ENCODE results near the gene MYL6. TPM values are rescaled to one million over a fixed set of nuclear protein-coding genes. Genes with fewer than 3 reads are reported as not detected.
A peak's percentile ranks its signal among the peaks of the same experiment; 100 is the strongest.

The MYL6 gene
- total RNA-seq, 1 experiment from 2014 or later = 3,182 TPM

GRCh38 chr12:56129206-56129941 lies 28.8 kb upstream of the MYL6 start:
- DNase-seq (ENCODE audit: low read depth) = peak; percentile 74

GRCh38 chr12:56129942-56130495 lies 28.1 kb upstream of the MYL6 start:
- no peak for DNase-seq (ENCODE audit: low read depth)

DNA sequence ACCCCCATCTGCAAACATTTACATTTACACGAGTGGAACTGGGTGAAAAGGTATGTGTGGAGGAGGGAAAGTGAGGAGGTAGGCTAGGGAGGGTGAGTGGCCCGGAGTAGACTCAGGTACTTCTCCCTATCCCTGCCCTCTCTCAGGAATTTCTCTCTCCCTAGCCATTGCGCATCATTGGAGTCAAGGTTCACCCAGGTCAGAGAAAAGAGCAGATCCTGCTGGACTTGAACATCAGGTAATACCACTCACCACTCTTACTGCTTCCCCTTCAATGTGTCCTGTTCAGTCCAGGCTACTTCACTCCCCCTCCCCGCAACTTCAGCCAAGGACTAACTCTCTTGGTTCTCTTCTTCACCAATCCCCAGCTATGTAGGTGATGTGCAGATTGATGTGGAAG lies 27.3 kb upstream of the MYL6 start:
- DNase-seq (ENCODE audit: low read depth) = no peak

- no peak for DNase-seq (ENCODE audit: low read depth)
Observed at GRCh38 chr12:56134897-56135296, 23.3 kb upstream of the MYL6 start.

- no peak for DNase-seq (ENCODE audit: low read depth)
Observed at GRCh38 chr12:56137853-56138571, 20.1 kb upstream of the MYL6 start.

GRCh38 chr12:56141946-56142784 lies 16.0 kb upstream of the MYL6 start:
- no peak for DNase-seq (ENCODE audit: low read depth)

DNA sequence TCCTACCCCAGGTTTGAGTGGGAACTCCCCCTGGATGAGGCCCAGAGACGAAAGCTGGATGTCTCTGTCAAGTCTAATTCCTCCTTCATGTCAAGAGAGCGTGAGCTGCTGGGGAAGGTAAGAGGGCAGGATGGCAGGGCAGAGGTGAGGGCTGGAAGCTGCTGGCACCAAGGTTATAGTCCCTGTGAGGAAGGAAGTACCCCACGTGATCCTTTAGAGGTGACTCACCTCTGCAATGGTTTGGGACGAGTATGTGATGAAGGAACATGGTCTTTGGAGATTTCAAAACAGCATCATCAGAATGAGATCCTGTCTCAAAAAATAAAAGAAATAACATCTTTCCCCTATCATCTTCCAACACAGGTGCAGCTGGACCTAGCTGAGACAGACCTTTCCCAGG lies 14.9 kb upstream of the MYL6 start:
- no peak for DNase-seq (ENCODE audit: low read depth)

DNA sequence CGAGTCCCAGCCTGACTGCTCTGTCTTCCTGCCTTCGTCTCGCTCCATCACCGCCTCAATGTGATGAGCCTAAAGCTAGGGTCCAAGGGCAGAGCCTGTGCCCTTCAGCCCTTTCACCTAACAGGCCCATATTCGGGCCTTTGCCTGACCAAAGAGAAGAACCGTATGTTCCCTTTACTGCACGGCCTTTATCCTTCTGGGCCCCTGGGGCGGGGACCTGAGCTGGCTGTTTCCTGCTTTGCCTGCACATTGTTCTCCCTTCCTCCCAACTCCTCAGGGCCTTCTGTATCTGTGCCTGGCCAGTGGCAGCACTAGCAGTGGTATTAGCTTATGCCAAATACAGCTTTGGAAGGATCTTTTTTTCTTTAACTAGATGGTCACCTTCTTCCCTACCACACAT lies 14.3 kb upstream of the MYL6 start:
- DNase-seq (ENCODE audit: low read depth) = no peak

- no peak for DNase-seq (ENCODE audit: low read depth)
Observed at GRCh38 chr12:56145217-56145616, 12.9 kb upstream of the MYL6 start.

DNA sequence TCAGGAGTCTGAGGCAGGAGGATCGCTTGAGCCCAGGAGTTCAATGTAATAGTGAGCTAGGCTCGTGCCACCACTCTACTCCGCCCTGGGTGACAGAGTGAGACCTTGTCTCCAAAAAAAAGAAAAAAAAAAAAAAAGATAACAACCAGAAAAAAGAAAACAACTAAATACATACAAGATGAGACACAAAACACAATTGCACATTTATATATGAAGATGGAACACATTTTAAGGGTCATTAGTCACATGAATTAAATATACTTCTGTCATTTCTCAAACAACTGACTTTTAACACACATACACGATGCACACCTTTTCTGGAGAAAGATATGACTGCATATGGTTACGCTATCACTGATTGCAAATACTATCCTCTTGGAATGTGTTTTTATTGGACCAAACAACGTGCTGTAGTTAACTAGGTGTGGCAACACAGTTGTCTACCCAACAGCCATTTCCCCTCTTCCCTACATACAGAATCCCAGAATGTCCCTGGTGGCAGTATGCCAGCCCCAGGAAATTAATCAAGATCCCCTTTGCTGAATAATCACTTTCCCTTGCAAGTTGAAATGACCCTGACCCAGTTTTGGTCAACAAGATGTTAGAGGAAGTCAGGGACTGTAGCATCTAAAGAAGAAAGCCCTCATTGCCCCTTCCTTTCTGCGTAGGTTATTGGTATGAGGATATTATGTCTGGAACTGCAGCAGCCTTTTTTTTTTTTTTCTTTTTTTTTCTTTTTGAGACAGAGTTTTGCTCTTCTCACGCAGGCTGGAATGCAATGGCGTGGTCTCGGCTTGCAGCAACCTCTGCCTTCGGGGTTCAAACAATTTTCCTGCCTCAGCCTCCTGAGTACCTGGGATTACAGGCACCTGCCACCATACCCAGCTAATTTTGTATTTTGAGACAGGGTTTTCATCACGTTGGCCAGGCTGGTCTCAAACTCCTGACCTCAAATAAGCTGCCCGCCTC lies 11.4 kb upstream of the MYL6 start:
- no peak for DNase-seq (ENCODE audit: low read depth)

- DNase-seq (ENCODE audit: low read depth) = no peak
Observed at GRCh38 chr12:56150563-56150962, 7.6 kb upstream of the MYL6 start.

- DNase-seq (ENCODE audit: low read depth) = no peak
Observed at GRCh38 chr12:56151672-56152131, 6.5 kb upstream of the MYL6 start.

GRCh38 chr12:56152132-56152755 lies 5.9 kb upstream of the MYL6 start, which contains the start of gene MYL6B:
MYL6B (plus strand) TSS chr12:56152587; CDS start chr12:56153919, 1,332 bp downstream.
- DNase-seq (ENCODE audit: low read depth) = peak; percentile 89

DNA sequence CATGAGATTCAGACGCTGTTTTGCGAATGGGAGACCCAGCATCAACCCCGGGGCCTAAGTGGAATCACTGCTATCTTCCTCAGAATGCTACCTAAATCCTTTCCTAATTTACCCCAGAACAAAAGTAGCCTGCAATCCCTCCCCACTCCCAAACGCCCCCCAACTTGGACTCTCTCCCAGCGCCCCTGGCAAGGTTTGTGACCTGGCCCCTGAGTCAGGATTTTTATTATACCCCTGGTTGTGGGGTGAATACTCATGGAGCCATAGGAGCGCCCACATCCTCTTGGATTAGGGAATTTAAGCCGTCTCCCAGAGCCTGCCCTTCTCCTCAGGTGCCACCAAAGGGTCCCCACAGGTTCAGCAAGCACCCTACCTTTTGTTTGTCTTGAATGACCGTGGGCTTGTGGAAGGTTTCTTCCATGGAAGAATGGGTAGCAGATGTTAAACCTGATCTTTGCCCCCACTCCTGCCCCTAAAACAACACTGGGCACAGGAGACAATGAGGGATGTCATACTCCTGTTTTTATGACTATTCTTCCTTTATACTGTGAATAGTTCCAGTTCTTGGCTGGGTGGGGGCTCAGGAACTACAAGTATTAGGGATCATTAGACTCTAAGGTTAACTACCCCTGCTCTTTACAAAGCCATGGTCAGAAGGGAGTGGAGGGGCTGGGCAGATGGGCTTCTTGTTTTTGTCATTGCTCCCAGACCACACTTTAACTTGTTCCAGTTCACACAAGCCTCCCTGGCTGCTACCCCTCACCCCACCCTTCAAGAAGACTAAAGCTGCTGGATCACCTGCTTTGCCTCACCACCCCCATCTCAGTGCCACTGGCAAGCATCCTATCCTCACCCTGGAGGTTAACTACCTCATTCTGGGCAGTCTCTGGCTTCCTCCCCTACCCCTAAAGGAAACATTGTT lies 5.1 kb upstream of the MYL6 start:
- DNase-seq (ENCODE audit: low read depth) = no peak

DNA sequence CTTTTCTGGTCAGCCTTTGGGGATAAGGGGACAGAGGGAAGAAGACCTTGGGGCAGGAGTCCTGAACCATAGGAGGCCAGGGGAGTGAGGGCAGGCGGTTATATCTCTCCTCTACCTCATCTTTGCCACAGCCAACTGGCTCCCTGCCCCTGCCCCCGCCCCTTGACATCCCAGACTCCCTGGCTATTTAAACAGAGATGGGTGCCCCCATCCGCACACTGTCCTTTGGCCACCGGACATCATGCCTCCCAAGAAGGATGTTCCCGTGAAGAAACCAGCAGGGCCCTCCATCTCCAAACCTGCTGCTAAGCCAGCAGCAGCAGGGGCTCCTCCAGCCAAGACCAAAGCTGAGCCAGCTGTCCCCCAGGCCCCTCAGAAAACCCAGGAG lies 4.5 kb upstream of the MYL6 start:
- no peak for DNase-seq (ENCODE audit: low read depth)

GRCh38 chr12:56154246-56154771 lies 3.9 kb upstream of the MYL6 start:
- DNase-seq (ENCODE audit: low read depth) = no peak

- DNase-seq (ENCODE audit: low read depth) = no peak
Observed at GRCh38 chr12:56154818-56155217, 3.3 kb upstream of the MYL6 start.

DNA sequence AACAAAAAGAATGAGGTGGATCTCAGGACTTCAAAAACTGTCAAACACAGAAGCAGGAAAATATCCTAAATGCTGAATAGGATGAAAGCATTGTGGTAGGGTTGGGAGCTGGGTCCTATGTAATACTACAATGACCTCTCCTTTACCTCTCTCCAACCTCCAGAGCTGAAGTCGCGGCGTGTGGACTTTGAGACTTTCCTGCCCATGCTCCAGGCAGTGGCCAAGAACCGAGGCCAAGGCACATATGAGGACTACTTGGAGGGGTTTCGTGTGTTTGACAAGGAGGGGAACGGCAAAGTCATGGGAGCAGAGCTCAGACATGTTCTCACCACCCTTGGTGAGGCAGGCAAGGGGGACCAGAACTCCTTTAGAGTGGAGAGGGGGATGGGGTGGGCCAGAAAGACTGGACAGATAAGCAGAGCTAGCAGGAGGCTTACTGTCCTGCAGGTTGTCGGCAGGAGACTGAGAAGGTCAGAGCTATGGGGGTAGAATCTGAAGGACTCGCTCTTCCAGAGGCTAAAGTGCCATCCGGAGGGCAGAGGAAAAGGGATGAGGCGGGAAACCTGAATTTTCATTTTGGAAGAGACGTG lies 2.8 kb upstream of the MYL6 start:
- DNase-seq (ENCODE audit: low read depth) = no peak
